GM18505 (cell line): ENCODE measurements around the gene SCCPDH.
"Not testable (repeated sequence)": the region's sequence is repeated elsewhere in the genome, so short reads cannot be mapped to it uniquely, and the experiment has no call there.

Experiments used
- ATAC-seq: cut with Tn5 transposase; IDR thresholded peaks from one replicate; pipeline ENCODE4 v1.9.1; 2021; ENCODE audit not compliant: unreplicated experiment
- POLR2A ChIP-seq: IDR thresholded peaks from 4 replicates; pipeline ENCODE4 v1.6.1; 2011; ENCODE audit warnings: borderline replicate concordance; ENCODE audit not compliant: insufficient read depth, insufficient read length; ENCODE audit errors: extremely low read depth

The SCCPDH gene

GRCh38 chr1:246801241-246802020 lies 77.2 kb downstream of the SCCPDH start:
- ATAC-seq: no peak
- TF ChIP-seq POLR2A: no peak

- ATAC-seq: no peak
- no peak for TF ChIP-seq POLR2A
Measured at GRCh38 chr1:246803373-246803772, 79.2 kb downstream of the SCCPDH start.

GRCh38 chr1:246803883-246804282 lies 79.7 kb downstream of the SCCPDH start:
- TF ChIP-seq POLR2A: no peak
- ATAC-seq: no peak

- no peak for TF ChIP-seq POLR2A
- ATAC-seq: no peak
Measured at GRCh38 chr1:246805135-246805716, 81.0 kb downstream of the SCCPDH start.

GRCh38 chr1:246809473-246809872 lies 85.3 kb downstream of the SCCPDH start:
- no peak for ATAC-seq

GRCh38 chr1:246811985-246812384 lies 87.8 kb downstream of the SCCPDH start:
- ATAC-seq: no peak
- TF ChIP-seq POLR2A: no peak

More at GRCh38 chr1:246809473-246809872, 85.3 kb downstream of the SCCPDH start:
- TF ChIP-seq POLR2A: no peak

GRCh38 chr1:246813325-246813724 lies 89.1 kb downstream of the SCCPDH start:
- ATAC-seq: not testable (repeated sequence)

- no peak for ATAC-seq
- TF ChIP-seq POLR2A: no peak
Measured at GRCh38 chr1:246814890-246815289, 90.7 kb downstream of the SCCPDH start.

- peak; percentile 75 for ATAC-seq
- no peak for TF ChIP-seq POLR2A
Measured at GRCh38 chr1:246815693-246816270, 91.6 kb downstream of the SCCPDH start.
